ENCODE results near the gene WAPL.

- TF ChIP-seq POLR2A (IDR thresholded peaks at IDR 0.05; ENCODE audit: control extremely low read depth in 1 of 2, low read depth in 2 of 2, low read length in 2 of 2), result no peak
- TF ChIP-seq, protein P1, sequence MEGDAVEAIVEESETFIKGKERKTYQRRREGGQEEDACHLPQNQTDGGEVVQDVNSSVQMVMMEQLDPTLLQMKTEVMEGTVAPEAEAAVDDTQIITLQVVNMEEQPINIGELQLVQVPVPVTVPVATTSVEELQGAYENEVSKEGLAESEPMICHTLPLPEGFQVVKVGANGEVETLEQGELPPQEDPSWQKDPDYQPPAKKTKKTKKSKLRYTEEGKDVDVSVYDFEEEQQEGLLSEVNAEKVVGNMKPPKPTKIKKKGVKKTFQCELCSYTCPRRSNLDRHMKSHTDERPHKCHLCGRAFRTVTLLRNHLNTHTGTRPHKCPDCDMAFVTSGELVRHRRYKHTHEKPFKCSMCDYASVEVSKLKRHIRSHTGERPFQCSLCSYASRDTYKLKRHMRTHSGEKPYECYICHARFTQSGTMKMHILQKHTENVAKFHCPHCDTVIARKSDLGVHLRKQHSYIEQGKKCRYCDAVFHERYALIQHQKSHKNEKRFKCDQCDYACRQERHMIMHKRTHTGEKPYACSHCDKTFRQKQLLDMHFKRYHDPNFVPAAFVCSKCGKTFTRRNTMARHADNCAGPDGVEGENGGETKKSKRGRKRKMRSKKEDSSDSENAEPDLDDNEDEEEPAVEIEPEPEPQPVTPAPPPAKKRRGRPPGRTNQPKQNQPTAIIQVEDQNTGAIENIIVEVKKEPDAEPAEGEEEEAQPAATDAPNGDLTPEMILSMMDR (IDR thresholded peaks at IDR 0.05; ENCODE audit: control extremely low read depth in 1 of 3, insufficient read depth in 1 of 3, low read depth in 1 of 3, low read length in 3 of 3), result no peak
- TF ChIP-seq BCL11A (IDR thresholded peaks at IDR 0.05; ENCODE audit: low read depth in 2 of 2, low read length in 2 of 2), result no peak
- TF ChIP-seq CREB1 (IDR thresholded peaks at IDR 0.05), result no peak
- TF ChIP-seq JUN (IDR thresholded peaks at IDR 0.05; ENCODE audit: low read depth, low read length), result no peak
- TF ChIP-seq E2F6 (IDR thresholded peaks at IDR 0.05), result no peak
These were observed 75.2 kb downstream of the WAPL start for GRCh38 chr10:86446440-86446839.

Measured in H1 (cell line).